Measurements from ENCODE around the gene ALAS1. TPM values are rescaled to one million over a fixed set of nuclear protein-coding genes. Genes with fewer than 3 reads are reported as not detected.

Gene ALAS1
- total and polyA plus RNA-seq, 2 experiments from 2014 or later = 17.8 to 42.8 TPM

- TF ChIP-seq REST (IDR thresholded peaks at IDR 0.05; ENCODE audit: unreplicated experiment) (no peak), CREB1 (CRISPR knock-in tag; IDR thresholded peaks at IDR 0.05; ENCODE audit: low read depth) (no peak), ZNF331 (CRISPR knock-in tag; IDR thresholded peaks at IDR 0.05; ENCODE audit: low read depth) (no peak), EZH2phosphoT487 (IDR thresholded peaks at IDR 0.05; ENCODE audit: unreplicated experiment) (no peak), ZNF114 (CRISPR knock-in tag; IDR thresholded peaks at IDR 0.05) (no peak), POLR2AphosphoS5 (IDR thresholded peaks at IDR 0.05; ENCODE audit: low read depth) (no peak), STAT1 (IDR thresholded peaks at IDR 0.05; ENCODE audit: unreplicated experiment) (no peak), NANOG (IDR thresholded peaks at IDR 0.05; ENCODE audit: borderline replicate concordance) (no peak), JUNB (IDR thresholded peaks at IDR 0.05; ENCODE audit: unreplicated experiment) (no peak), CTCF (conservative IDR thresholded peaks at IDR 0.05; ENCODE audit: low read depth in 2 of 2) (no peak)
Measured at GRCh38 chr3:52202384-52203077, 4.6 kb downstream of the ALAS1 start (continued).

- no peak overlapping the region for H3K27ac ChIP-seq (ENCODE audit: low read depth)
- DNase-seq (ENCODE audit: low spot score) = no peak
- peaks cover 81% of the 10 kb centered on the region for H3K36me3 ChIP-seq (ENCODE audit: insufficient read depth)
- no peaks in the 10 kb centered on the region for H3K27me3 ChIP-seq (ENCODE audit: insufficient read depth)
- TF ChIP-seq REST (IDR thresholded peaks at IDR 0.05; ENCODE audit: unreplicated experiment) (no peak), JUNB (IDR thresholded peaks at IDR 0.05; ENCODE audit: unreplicated experiment) (no peak)
- ATAC-seq = no peak
- peaks cover 2% of the 10 kb centered on the region; the same call in 1 of the 2 replicates for H3K4me1 ChIP-seq (ENCODE audit: insufficient read depth)
- Mint-ChIP-seq H3K9me3 (no peaks in the 10 kb centered on the region), H3K27me3 (ENCODE audit: insufficient read depth, low read depth, poor library complexity) (peaks cover 3% of the 10 kb centered on the region), H3K27ac (no peak overlapping the region), H3K36me3 (ENCODE audit: low read depth) (peaks cover 83% of the 10 kb centered on the region), H3K4me1 (peaks cover 5% of the 10 kb centered on the region; the same call in 2 of the 3 replicates), H3K4me3 (no peak overlapping the region)
- H4K20me1 ChIP-seq (replicated peaks; ENCODE audit: insufficient read depth) = peaks cover 17% of the 10 kb centered on the region
- H3K4me2 ChIP-seq = no peak overlapping the region
- H3K79me2 ChIP-seq (replicated peaks; ENCODE audit: insufficient read depth) = peaks cover 7% of the 10 kb centered on the region
- H3K4me3 ChIP-seq = no peak overlapping the region
- H2AFZ ChIP-seq = no peak overlapping the region
- no peaks in the 10 kb centered on the region for H3K9me2 ChIP-seq (ENCODE audit: insufficient read depth)
- peaks cover 14% of the 10 kb centered on the region for H3F3A ChIP-seq (replicated peaks; ENCODE audit: low read depth)
Measured at GRCh38 chr3:52203701-52204100, 5.7 kb downstream of the ALAS1 start.

Data from GM23338 (cell line).